ENCODE data around the gene C19orf44.
"Not testable (repeated sequence)": the region's sequence is repeated elsewhere in the genome, so short reads cannot be mapped to it uniquely, and the experiment has no call there.

The C19orf44 gene

DNA sequence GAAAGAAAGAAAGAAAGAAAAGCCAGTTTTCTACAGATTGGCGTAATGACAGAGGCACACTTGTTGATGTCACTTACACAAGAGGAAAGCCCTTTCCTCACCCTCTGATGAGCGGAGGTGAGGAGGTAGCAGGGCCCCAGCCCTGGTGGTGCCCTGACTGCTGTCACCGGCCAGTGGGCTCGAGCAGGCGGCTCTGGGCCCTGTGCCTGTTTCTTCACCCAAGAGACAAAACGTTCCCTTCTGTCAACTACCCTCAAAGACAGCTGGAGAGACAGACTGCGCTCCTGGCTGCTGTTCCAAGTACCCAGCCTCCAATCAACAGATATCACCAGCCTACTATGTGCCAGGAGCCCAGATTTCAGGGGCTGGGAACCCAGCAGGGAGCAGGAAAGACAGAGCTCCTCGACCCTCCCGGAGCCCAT lies 34.6 kb upstream of the C19orf44 start:
- DNase-seq (ENCODE audit: low read depth in 2 of 2) = no peak
- H3K4me3 ChIP-seq (replicated peaks in 1 of 2; ENCODE audit: low read depth in 2 of 2, low read length in 2 of 2) = no peak overlapping the region
- TF ChIP-seq, protein P1, sequence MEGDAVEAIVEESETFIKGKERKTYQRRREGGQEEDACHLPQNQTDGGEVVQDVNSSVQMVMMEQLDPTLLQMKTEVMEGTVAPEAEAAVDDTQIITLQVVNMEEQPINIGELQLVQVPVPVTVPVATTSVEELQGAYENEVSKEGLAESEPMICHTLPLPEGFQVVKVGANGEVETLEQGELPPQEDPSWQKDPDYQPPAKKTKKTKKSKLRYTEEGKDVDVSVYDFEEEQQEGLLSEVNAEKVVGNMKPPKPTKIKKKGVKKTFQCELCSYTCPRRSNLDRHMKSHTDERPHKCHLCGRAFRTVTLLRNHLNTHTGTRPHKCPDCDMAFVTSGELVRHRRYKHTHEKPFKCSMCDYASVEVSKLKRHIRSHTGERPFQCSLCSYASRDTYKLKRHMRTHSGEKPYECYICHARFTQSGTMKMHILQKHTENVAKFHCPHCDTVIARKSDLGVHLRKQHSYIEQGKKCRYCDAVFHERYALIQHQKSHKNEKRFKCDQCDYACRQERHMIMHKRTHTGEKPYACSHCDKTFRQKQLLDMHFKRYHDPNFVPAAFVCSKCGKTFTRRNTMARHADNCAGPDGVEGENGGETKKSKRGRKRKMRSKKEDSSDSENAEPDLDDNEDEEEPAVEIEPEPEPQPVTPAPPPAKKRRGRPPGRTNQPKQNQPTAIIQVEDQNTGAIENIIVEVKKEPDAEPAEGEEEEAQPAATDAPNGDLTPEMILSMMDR (IDR thresholded peaks at IDR 0.05; ENCODE audit: low read depth, low read length) = no peak

DNA sequence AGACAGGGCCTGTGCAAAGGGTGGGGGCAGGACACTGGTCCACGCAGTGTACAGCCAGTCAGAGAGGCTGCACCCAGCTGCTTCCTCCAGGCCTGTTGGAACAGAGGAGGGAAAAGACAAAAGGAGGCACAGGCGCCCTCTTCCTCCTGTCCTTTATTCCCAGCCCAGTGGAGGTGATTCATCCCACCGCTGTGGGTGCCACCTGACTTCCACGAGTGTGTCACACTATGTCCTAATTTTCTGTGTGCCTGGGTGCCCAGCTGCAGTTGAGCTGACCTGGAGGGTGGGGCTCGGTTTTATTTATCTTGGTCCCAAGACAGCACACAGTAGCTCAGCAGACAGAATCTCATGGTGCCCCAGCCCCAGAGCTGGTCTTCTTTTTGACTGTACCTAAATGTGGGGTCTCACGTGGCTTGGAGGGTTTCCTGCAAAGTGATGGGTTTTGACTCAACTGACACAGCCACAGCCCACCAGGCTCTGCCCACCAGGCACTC lies 33.4 kb upstream of the C19orf44 start:
- TF ChIP-seq, protein P1 (IDR thresholded peaks at IDR 0.05; ENCODE audit: low read depth, low read length) = no peak
- peak in 1 of 2 donors; percentile 72 for DNase-seq (ENCODE audit: low read depth in 2 of 2)
- H3K4me3 ChIP-seq (replicated peaks in 1 of 2; ENCODE audit: low read depth in 2 of 2, low read length in 2 of 2) = no peak overlapping the region

DNA sequence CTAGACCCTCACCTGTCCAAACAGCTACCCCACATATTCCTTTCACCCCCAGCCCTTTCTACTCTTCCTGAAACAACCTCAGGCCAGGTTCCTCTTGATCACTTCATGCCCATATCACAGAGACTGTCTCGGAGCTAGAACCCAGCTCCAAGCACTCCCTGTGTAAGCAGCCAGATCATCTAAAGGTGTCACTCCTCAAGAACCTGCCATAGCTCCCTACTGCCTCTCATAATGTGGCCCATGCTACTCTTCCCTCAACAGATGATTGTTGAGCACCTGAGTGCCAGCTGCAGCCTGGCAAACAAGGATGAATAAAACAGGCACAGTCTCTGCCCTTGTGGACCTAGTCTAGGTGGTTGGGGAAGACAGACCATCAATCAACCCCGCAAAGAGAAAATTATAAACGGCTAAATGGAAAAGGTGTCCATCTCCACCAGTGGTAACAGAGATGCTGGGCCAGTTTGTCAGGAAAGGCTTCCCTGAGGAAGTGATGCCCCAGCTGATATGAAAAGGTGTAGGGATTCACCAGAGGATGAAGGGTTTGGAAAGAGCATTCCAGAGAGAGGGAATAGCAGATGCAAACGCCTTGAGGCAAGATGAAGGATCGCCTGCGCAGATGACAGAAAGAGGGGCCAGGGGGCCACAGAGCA lies 32.7 kb upstream of the C19orf44 start:
- no peak overlapping the region for H3K4me3 ChIP-seq (replicated peaks in 1 of 2; ENCODE audit: low read depth in 2 of 2, low read length in 2 of 2)
- DNase-seq (ENCODE audit: low read depth in 2 of 2) = no peak
- TF ChIP-seq, protein P1 (IDR thresholded peaks at IDR 0.05; ENCODE audit: low read depth, low read length) = no peak

- no peak overlapping the region for H3K4me3 ChIP-seq (replicated peaks in 1 of 2; ENCODE audit: low read depth in 2 of 2, low read length in 2 of 2)
- DNase-seq (ENCODE audit: low read depth in 2 of 2) = peak in 1 of 2 donors; percentile 19
- TF ChIP-seq, protein P1 (IDR thresholded peaks at IDR 0.05; ENCODE audit: low read depth, low read length) = no peak
Observed at GRCh38 chr19:16463991-16464575, 32.1 kb upstream of the C19orf44 start.

DNA sequence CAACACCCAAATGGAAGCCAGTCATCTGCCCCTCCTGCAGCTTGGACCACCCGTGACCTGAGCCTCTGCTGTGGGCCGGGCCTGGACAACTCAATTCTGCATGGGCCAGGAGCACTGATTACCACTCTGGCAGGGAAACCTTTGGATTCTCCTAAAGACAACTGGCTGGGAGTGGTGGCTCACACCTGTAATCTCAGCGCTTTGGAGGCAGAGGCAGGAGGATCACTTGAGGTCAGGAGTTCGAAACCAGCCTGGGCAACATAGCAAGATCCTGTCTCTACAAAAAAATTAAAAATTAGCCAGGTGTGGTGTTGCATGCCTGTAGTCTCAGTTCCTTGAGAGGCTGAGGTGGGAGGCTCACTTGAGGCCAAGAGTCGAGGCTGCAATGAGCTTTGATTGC lies 31.0 kb upstream of the C19orf44 start:
- no peak for DNase-seq (ENCODE audit: low read depth in 2 of 2)
- TF ChIP-seq, protein P1 (IDR thresholded peaks at IDR 0.05; ENCODE audit: low read depth, low read length) = no peak
- H3K4me3 ChIP-seq (replicated peaks in 1 of 2; ENCODE audit: low read depth in 2 of 2, low read length in 2 of 2) = no peak overlapping the region

DNA sequence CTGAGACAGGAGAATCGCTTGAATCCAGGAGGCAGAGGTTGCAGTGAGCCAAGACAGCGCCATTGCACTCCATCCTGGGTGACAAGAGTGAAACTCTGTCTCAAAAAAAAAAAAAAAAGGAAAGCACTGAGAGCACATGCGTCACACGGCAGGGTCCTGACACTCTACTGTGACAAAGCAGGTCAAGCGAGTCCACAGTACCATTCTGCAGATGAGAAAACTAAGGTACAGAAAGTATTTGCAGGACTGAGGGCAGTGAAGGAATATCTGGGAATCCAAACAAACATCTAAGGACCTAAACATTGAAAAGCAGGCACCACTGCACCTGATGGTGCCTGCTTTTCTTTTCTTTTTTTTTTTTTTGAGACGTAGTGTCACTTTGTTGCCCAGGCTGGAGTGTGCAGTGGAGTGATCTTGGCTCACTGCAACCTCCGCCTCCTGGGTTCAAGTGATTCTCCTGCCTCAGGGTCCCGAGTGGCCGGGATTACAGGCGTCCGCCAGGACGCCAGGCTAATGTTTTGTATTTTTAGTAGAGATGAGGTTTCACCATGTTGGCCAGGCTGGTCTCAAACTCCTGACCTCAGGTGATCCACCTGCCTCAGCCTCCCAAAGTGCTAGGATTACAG lies 29.3 kb upstream of the C19orf44 start:
- H3K4me3 ChIP-seq (replicated peaks in 1 of 2; ENCODE audit: low read depth in 2 of 2, low read length in 2 of 2); DNase-seq (ENCODE audit: low read depth in 2 of 2): not testable (repeated sequence)

GRCh38 chr19:16467581-16467980 lies 28.6 kb upstream of the C19orf44 start:
- DNase-seq (ENCODE audit: low read depth in 2 of 2) = no peak
- no peak overlapping the region for H3K4me3 ChIP-seq (replicated peaks in 1 of 2; ENCODE audit: low read depth in 2 of 2, low read length in 2 of 2)
- TF ChIP-seq, protein P1 (IDR thresholded peaks at IDR 0.05; ENCODE audit: low read depth, low read length) = no peak

Data from cardiac fibroblast (primary cell).